GM12865 (cell line): ENCODE results near the gene SELENON.

Experiments
- DNase-seq: peaks from one replicate; pipeline ENCODE4 v3.0.0; 2010; ENCODE audit warnings: low read depth
- H3K4me3 ChIP-seq: 2 replicates; pipeline ENCODE4 v1.5.1; 2011; ENCODE audit warnings: mild to moderate bottlenecking, low read depth, low read length, control low read depth
- CTCF ChIP-seq: IDR thresholded peaks from 2 replicates; pipeline ENCODE4 v1.5.1; 2011; ENCODE audit warnings: low read length, control low read depth, low read depth, inconsistent platforms; ENCODE audit not compliant: insufficient read depth; ENCODE audit errors: missing control alignments

Gene SELENON

GRCh38 chr1:25809929-25810328 is 9.9 kb downstream of the SELENON start:
- no peak for TF ChIP-seq CTCF
- H3K4me3 ChIP-seq, result no peak overlapping the region
- DNase-seq, result no peak

- peak; percentile 98 for TF ChIP-seq CTCF
- DNase-seq, result peak; percentile 73
- H3K4me3 ChIP-seq, result no peak overlapping the region
These were observed 10.6 kb downstream of the SELENON start for GRCh38 chr1:25810341-25811299.

DNA sequence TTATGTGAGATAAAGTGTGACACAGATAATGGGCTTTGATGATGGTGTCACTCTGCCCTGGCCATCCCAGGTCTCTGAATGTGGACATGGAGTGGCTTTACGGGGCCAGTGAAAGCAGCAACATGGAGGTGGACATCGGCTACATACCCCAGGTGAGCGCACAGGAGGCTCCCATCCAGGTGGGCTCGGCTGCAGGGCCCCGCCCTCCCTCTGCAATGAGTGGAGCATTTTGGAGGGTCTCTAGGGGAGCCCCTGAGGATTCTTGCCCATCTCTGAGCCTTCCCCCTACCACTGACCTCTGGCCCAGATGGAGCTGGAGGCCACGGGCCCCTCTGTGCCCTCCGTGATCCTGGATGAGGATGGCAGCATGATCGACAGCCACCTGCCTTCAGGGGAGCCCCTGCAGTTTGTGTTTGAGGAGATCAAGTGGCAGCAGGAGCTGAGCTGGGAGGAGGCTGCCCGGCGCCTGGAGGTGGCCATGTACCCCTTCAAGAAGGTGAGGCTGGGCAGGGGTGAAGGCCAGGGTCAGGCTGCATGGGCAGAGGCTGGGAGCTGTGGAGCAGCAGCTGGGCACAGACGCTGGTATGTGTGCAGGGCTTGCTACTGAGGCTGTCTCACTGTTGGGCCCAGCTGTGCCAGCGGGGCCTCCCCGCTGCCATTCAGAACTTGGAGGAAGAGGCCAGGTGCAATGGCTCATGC is 11.5 kb downstream of the SELENON start:
- TF ChIP-seq CTCF, result no peak
- DNase-seq, result no peak
- no peak overlapping the region for H3K4me3 ChIP-seq

DNA sequence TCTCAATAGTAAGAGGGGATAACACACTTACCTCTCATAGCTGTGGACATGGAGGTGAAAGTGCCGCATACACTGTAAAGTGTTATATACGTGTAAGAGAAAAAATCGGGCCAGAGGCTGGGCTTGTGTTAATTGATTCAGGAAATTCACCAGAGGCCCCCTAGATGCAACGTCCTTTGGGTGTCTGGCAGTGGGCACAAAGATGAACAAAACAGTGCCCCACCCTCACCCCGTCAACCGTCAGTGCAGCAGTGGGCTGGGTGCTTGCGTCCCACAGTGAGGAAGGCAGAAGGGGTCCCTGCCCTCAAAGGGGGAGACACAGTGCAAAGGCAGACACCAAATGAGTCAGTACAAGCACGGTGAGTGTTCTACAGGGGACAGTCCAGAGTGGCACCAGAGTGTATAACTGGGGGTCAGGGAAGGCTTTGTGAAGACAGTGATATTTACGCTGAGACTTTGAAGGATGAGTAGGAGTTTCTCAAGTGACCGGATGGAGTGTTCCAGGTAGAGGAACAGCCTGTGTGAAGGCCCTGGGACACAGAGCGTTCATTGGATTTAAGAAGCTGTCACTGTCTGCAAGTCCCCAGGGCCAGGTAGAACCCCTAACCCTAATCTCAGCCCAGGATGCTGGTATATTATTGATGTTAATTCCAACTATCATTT is 13.2 kb downstream of the SELENON start:
- H3K4me3 ChIP-seq, result no peak overlapping the region
- DNase-seq, result no peak
- TF ChIP-seq CTCF, result no peak

DNA sequence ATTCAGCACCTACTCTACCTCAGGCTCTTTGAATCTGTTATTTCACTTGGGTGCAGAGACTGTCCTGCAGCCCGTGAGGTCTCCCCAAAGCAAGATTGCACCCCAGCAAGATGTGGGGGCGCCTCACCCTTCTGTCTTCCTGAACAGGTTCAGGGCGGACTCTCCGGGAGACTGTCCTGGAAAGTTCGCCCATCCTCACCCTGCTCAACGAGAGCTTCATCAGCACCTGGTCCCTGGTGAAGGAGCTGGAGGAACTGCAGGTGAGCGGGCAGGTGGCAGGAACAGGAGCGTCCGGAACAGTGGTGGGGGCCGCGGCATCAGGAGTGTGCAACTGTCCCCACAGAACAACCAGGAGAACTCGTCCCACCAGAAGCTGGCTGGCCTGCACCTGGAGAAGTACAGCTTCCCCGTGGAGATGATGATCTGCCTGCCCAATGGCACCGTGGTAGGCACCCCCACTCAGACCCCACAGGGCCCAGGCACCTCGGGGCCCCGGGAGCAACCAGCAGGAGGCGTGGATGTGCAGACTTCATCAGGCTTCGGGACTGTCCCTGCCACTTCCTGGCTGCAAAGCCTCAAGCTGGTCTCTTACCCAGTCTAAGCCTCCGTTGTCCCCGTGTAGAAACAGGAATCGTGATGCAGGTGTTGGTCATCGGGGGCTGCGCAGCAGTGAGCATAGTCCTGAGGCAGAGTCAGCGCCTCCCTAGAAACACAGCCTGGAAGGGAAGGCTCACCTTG is 13.9 kb downstream of the SELENON start:
- H3K4me3 ChIP-seq, result no peak overlapping the region
- peak; percentile 35 for DNase-seq
- TF ChIP-seq CTCF, result peak; percentile 31

DNA sequence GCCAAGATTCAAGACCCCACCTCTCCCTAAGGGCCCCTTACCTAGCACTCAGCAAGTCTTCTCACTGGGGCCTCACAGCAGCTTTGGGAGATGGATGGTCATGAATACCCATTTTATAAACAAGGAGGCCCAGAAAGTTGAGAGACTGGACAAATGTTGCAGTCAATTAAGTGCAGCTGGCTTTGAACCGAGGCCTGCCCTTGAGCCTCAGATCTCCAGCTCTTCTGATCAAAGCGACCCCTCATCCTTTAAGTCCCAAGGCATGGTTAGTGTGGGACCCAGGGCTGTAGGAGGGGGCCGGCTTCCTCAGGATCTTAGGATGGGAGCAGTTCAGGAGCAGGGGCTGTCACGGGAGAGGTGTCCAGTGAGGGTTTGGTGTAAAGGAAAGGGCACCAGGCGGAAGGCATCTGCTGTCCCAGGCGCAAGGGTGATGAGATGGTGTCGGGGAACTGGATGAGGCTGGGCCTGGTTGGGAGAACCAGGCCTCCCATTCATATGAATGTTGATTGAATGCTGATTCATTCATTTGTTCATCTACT is 14.6 kb downstream of the SELENON start:
- no peak for DNase-seq
- no peak overlapping the region for H3K4me3 ChIP-seq
- TF ChIP-seq CTCF, result no peak
